Measurements from ENCODE around the gene TIMM22.

The TIMM22 gene

DNA sequence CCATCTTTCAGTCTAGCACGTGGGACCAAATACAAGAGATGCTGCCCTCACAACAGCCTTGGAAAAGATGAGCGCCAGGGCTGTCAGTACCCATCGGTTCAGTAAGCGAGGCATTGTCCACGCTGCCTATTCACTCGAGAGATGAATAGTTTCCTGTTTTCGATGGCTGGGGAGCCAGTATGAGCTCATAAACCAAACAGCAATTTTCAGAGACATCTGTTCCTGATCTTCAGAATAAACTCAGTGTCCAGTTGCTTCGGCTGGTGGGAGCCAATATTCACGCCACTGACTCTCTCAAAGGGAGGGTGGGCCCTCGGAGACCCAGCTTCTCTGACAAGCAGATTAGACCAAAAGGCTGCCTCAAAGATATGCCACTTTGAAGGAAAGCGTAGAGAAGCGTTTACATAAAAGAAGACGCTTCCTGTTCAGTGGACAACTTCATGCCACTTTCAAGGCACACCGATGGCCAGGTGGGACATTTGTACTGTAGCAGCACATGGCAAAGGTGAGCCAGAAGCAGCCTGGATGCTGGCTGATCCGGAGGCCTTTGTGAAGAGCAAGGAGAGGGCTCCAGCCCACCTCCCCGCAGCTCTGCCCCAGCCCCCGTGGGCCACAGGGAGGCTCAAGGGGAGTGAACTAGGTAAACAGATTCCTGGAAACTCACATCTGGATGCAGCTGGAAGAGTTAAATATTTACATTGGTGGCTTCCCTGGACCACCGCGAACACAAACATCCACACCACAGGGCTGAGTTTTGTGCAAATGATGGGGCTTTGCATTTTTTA is 6.0 kb downstream of the TIMM22 start:
- FAIRE-seq = no peak

DNA sequence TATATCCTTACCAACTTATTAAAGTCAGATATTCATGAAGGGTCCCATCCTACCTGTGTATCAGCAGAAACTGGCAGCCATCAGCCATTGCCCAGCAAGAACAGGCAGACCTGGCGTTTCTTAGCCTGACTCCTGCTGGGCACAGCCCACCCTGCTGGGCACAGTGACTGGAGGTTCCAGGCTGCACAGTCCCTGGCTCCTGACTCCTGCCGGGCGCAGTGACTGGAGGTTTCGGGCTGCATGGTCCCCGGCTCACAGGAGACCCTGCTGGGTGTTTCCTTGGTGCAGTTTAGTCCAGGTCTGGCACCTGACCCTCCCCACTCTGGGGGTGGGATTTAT is 6.7 kb downstream of the TIMM22 start:
- FAIRE-seq = no peak

DNA sequence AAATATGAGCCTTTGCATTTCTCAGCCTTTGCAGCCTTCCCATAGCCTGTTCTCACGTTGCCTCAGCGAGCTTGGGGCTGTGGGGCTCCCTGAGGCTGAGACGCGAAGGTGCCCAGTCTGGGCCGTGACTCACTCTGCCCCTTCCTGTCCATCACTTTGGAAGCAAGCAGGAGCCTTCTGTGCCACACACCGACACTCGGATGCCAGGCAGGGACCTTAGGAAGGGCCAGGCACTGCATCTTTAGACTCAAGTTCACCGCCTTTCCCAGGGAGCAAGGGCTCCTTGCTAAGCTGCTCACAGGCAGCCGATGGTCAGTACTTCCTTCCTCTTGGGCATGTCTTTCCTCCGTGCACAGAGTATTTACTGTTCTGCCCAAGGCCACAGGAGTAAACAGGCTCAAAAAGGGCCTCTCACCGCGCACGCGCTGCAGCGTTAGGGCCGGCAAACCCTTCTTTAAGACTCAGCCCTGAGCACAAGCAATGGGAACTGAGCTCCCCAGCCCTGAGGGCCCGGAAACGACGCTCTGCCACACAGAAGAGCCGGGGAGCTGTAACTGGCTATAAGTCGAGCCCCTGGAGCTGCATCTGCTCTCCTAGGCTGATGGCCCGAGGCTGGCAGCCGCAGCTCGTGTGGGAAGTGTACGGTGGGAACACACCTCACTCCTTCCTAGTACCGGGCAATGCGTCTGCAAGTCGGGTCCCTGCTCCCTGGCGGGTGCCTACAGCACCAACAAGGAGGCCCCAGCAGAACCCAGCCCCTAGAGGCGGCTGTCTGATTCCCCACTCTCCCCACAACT is 7.2 kb downstream of the TIMM22 start:
- FAIRE-seq = no peak

DNA sequence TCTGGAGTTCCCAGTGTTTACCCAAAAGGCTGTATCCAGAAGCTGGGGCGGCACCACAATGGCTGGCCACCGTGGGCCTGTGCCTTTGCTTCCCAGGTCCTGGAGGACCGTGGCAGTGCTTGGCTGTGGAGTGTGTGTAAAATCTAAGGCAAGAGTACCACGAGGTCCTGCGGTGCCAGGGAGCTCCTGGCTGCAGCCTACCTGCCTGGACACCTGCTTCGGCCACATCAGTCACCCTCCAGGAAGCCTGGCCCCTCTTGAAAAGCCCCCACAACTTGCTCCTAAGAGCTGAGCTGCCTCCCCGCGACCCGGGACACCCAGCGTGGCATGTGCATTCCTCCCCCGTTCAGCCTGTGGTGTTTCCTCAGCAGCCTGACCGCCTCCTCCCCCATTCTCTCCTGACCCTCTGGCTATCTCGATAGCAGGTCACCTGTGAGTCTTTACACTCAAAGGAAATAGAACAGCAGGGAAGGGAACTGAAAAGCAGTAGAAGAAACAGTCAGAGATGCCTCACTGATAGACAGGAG is 7.9 kb downstream of the TIMM22 start:
- no peak for FAIRE-seq

DNA sequence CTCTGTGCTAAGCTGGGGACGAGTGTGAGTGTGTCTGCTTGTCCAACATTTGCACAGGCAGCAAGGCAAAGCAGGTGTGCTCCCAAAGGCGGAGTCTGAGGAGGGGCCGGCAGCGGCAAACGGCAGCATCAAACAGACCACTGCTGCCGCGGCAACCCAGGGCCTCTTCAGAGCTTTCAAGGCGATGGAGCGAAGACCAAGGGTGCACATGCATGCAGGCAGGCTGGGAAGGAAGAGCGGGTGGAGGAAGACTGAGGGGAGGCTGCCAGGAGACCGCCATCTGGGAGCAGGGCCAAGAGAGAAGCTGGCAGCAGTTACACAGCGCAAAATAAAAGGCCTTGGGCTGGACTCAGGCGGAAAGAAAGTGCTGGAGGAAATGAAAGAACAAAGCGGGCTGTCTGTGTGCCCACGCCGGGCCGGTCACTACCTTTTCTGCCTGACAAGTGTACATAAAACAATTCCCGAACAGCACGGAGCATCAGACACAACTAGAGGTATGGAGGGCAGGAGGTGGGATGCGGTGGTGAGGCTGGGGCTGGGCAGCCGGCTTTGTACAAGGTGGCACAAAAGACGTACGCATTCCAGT is 8.5 kb downstream of the TIMM22 start:
- FAIRE-seq = no peak

DNA sequence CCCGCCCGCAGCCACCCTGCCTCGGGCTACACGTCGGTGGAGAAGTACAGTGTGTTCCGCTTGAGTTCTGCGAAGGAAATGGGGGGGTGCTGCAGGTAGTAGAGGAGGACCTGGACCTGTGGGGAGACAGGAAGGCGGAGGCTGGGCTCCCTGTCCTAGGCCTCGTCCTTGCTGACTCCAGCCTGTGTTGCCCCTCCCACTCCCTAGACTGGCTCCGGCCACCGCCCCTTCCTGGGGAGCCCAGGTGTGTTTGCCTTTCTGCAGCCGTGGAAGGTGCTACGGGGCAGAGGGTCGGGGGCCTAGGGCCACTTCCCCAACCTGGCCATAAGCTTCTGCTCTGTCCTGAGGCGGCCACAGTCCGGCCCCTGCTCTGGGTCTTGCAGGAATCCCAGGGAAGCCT is 9.1 kb downstream of the TIMM22 start:
- no peak for FAIRE-seq

DNA sequence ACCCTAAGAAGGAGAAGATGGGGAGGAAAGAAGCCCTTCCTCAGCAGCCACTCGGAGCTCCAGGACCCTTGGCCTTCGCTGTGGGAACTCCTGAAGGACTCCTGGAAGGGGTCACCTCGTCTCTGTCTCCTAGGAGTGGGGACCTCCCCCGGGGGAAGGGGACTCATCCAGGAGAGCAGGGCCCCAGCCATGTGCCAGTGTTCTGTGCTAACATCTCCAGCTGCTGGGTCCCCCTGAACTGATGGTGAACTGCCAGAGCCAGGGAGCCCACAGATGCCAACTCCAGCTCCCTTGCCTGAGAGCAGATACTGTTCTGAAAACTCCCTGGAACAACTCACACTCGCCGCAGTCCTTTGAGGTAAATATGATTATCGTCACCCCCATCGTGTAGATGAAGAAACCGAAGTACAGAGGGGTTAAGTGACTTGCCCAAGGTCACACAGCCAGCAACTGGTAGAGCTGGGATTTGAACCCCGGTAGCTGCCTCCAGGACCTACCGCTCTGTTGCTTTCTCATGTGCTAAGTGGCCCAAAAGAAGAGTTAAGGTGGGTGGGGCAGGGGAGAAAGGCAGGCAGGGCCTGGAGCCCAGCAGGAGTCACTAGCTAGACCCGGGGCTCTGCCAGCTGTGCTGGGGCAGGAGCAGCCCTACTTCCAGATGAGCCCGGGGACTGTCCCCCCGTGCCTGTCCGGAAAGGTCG is 10.5 kb downstream of the TIMM22 start:
- no peak for FAIRE-seq

DNA sequence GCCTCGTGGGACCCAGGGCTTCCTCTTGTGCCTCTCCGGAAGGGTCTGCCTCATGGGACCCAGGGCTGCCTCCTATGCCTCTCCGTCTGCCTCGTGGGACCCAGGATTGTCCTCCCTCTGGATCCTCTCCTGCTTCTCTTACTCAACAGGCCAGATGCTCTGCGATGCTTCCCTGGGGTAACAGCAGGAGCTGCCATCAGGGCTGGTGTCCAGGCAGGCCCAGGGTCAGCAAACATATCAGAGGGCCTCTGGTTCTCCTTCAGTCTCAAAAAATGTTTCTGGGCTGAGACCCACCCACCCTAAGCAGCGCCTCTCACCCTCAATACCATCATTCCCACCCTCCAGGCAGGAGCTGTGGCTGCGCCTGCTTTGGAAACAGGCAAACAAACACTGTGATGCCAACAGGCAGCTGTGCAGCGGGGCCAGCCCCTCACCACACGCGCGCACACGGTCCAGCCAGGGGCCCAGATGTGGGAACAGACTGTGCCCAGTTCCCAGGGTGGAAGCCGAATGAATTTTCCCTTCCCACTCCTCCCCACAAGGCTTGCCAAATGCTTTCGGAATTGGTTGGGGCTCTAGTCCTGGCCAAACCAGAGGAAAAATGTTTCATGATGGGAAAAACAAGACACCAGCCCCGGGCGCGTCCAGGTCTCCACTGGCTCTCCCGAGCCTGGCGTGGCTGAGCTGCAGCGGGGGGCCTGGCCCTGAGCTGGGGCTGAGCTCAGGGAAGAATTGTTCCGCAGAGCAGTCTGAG is 11.3 kb downstream of the TIMM22 start:
- no peak for FAIRE-seq

DNA sequence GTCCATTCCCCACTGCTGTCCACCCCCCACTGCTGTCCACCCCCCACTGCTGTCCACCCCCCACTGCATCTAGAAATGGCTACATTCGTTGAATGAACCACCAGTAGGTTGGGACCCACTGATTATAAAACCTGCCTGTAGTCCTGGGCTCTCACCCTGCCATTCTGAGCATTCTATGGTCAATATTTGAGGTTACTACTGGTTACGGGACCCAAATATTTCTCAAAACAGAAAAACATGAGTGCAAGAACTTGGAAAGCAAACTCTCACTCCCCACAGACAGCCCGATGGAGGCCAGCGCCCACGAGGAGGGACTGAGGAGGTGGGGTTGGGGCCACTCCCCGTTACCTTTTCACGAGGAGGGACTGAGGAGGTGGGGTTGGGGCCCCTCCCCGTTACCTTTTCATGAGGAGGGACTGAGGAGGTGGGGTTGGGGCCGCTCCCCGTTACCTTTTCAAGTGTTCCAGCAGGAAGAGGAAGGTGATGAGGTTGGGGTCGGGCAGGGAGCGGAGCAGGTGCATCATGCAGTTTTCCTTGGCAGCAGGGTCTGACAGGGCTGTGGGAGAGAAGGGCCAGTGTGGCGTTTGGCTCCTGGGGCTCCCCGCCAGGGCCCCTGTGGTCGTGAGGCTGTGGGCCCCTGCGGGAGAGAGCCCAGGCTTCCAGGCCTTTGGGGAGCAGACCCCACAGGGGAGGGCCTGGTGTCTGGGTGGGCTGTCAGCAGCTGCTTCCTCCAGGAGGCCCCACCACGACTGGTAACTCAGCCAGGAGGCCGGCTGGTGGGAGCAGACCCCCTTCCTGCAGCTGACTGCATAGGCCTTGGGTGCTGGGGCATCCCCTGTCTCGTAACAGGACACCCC is 12.5 kb downstream of the TIMM22 start:
- no peak for FAIRE-seq

DNA sequence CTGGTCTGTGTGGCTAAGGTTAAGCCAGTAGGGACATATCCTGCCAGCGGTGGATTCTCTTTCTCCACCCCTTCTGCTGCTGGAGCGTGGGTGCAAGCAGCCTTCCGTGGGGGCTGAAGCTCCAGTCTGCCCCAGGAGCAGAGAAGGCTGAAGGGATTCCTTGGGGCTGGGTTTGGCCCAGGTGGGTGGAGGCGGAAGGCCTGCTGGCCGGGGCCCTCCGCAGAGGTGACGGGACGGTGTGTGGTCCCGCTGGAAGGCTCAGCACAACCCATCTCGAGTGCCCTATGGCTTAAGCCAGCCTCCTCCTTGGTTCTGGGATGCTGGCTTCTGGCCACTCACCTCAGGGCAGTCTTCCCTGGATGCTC is 13.1 kb downstream of the TIMM22 start:
- FAIRE-seq = no peak

DNA sequence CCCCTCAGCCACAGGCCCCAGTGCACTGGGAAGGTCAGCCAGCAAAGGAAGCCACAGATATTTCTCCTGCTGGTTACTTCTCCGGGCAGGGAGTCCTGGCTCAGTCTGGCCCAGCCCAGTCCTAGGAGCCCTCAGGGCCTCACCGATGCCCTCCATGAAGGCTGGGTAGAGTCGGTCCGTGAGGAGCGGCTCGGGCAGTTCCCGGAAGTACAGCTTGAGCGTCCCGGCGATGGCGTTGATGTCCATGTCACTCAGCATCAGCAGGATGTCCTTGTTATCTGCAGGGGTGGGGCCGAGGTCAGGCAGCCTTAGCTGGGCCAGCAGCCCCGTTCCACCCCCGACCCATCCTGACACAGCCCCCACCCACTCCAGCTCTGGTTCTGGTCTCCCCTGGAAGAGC is 13.7 kb downstream of the TIMM22 start:
- FAIRE-seq = no peak

DNA sequence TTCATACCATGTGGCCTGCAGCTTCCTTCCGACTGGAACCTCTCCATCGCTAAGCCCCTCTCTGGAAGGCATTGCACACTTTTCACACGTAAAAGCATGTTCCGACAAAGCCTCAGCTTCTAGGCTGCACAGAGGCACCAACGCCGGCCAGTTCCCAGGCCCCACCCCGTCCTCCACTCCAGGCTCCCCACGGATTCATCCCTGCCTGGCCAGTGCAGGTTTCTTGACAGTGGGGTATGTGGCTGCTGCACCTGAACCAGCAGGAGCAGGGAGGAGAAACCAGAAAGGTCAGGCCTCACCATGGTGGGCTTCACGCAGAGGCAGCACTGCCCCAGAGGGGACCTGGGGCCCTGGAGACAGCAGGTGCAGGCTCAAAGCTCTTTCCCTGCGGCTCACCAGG is 14.2 kb downstream of the TIMM22 start:
- FAIRE-seq = no peak

DNA sequence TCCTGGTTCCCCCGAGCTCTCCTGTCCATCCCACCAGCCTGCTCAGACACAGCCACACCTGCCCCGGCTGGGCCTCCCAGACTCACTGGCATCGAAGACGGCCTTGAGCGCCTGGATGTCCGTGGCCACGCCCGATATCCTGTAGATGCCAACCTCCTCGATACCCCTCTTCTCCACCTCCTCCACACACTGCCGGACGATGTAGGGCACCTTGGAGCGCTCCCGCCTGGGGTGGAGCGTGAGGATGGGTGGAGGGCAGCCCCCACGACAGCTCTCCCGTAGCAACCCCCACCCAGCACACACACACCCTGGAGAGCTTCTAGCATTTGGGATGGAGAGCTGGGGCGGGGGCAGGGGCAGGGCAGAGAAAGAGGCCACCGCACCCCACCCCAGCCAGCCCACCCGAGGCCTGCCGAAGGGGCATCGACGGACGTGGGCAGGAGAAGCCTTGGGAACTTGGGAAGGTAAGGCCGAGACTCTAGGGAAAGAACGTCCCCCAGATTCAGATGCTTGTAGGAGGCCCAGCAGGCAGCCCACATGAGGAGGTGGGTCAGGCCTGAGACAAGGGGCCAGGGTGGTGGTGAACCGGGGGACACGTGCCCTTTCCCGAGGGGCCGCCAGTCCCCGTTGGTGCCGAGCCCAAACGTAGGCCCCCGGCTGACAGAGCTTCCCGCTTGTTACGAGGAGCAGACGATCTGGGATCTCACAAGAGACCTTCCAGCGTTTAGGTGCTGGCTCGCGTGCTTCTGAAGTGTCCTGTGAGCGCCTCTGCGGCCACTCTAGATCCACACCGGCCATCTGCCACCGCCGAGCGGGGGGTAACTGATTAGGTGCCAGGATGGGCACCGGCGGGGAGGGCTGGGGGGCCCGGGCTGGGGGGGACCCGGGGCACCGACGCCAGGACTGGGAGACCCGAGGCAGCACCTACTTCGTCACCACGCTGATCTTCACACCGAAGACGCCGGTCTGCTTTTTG is 15.1 kb downstream of the TIMM22 start:
- FAIRE-seq = no peak

DNA sequence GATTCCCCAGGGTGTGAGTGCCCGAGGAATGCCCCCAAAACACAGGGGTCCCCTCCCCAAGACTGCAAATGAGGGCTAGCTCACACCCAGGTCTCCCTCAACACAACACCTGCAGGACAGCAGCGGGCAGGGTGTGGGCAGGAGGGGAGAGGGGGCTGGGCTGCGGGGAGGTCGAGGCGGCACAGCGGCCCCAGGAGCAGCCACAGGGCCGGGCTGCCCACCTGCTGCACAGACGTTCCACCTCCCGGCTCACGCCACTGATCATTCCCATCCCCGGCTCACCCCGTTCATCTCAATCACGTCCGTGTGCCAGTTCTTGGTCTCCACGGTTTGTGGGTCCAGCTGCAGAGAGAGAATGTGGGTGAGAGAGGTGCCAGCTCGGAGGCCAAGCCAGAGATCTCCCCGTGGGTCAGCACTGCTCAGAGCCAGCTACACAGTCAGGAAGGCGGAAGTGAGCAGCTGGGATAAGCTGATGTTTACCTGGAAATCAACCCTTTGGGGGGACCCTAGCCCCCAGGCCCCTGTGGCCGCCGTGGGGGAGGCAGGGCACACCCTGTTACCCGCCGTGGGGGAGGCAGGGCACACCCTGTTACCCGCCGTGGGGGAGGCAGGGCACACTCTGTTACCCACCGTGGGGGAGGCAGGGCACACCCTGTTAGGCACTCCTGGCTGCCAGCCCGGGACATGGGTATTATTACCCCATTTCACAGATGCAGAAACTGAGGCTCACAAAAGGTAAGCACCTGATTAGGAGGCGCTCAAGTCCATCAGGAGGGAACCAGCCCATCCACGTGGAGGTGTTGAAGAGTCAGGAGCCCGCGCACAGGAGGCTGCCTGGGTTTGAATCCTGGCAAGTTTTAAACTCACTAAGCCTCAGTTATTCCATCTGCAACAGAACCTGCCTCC is 16.1 kb downstream of the TIMM22 start:
- FAIRE-seq = no peak

DNA sequence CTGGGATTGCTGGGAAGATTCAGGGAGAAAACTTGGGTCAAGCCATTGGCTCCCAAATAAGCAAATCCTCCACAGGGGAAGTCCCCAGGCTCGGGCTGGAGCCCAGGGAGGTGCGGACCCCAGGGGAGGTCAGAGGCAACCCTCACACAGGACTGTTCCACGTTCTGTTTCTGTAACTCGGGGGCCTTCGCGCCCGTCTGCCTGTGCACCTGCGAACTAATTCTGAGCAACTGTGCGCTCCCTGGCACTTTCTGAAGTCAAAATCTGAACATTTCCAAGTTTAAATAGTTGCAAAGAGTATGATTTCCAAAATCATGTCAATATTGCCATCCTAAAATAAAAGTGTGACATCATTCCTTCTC is 16.8 kb downstream of the TIMM22 start:
- FAIRE-seq = no peak

DNA sequence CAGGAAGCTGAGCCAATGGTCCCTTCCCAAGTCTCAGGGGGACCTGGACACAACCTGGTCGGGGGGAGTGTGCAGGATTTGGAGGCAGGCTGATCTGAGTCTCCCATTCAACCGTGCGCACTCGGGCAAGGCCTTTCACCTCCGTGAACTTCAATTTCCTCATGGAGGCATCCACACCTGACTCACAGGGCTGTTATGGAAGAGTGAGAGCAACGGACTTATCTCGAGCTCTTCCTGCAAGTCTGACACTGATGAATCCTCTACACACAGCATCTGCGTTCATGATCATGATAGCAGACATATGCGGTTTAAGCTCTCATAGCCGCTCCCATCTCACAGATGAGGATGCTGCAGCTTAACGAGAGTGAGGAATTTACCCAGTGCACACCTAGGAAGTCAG is 21.6 kb downstream of the TIMM22 start:
- no peak for FAIRE-seq

DNA sequence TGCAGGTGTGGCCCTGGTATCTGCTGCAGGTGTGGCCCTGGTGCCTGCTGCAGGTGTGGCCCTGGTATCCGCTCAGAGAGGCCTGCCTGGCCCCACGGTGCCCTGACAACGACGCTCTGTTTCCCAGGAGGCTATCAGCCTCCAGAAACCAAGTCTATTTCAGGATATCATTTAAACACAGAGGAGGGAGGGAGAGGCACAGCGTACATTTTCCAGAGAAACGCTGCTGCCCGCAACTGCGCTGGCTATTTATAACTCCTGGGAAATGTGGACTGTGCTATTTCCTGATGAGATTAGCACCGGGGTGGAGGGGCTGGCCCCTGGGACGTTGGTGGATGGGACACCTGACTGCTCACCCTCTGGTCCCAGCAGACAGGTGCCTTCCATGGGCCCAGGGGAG is 22.5 kb downstream of the TIMM22 start:
- FAIRE-seq = no peak

DNA sequence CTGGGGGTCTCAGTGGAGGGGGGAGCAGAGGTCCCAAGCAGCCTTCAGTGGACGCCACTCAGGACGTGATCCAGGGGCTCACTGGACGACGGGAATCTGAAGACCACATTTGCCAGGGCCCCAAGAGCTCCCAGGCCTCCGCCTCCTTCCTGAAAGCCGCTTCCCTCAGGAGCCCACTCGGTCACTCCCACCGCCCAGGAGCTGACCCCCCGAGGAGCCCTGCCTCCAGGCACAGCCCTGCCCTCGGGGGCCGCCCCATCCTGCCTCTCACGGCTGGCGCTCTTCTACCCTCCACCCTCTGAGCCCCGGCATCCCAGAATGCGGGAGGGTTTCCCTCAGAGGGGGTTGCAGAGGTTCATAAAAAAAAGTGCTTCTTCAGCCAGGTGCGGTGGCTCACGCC is 24.2 kb downstream of the TIMM22 start:
- FAIRE-seq = no peak
